GM18909 (cell line): Measurements from ENCODE around the gene GPR17.

ENCODE experiments used
- ATAC-seq: cut with Tn5 transposase; IDR thresholded peaks from one replicate; pipeline ENCODE4 v1.9.1; 2021; ENCODE audit warnings: mild to moderate bottlenecking; ENCODE audit not compliant: unreplicated experiment, poor library complexity

Gene GPR17

DNA sequence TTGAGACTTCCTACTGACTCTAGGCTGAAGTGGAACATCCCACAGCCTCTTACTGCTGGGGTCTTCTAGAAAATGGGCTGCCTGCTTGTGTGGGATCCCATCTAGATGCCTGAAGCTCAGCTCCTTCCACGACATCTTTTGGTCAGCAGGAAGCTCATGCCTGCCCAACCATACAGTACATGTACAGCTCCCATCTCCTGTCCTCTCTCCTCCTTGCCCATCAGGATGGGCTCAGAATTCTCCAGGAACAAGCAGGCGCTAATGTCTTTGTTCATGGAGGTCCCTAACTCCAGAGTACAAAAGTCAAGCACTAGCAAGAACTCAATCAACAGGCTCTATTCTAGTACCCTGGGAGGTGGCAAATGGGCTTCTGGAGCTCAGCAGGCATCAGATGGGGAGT, 31.7 kb upstream of the GPR17 start:
- no peak for ATAC-seq

DNA sequence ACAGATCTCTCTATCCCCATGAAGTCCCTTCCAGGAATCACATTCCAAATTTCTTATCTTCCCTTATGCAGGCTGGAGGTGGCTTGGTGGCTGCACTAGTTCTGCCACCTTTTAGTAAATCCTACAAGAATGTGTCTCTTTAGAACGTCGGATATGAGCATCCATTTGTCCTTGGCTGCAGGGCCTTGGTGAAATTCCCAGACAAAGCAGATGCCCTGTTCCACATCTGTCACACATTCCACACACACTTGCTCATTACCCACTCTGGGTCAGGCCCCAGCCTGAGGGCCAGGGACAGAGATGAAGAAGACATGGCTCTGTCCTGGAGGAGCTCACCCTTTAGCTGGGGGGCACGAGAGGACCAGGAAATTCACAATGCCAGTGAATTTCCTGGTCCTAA, 31.2 kb upstream of the GPR17 start:
- ATAC-seq = no peak

DNA sequence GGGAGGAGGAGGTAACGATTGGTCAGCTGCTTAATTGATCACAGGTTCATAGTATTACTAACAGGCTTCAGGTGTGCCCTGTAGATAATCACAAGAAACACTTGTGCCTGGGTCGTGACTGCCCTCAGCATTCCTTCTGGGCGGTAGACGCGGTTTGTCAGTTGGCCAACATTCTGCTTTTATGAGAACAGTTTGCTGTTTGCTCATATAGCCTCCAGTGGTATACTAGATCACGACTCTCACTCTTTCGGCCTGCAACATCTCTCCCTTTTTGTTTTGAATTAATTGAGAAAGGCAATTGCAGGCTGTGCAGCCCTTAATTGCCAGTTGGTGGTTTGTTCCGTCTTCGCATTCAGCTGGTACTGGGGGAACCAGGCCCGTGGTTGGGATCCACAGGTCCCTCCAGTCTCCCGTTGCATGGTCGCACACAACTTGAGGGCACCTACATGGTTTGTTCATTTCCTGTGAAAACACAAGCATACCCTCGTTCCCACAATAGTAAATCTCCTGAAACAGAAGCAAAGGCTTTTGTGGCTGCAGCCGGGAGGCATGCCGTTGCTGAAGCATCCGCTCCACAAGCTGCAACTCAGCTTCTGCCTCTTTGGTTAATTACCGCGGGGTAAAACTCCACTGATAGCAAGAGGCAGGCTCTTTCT, 30.3 kb upstream of the GPR17 start:
- no peak for ATAC-seq

DNA sequence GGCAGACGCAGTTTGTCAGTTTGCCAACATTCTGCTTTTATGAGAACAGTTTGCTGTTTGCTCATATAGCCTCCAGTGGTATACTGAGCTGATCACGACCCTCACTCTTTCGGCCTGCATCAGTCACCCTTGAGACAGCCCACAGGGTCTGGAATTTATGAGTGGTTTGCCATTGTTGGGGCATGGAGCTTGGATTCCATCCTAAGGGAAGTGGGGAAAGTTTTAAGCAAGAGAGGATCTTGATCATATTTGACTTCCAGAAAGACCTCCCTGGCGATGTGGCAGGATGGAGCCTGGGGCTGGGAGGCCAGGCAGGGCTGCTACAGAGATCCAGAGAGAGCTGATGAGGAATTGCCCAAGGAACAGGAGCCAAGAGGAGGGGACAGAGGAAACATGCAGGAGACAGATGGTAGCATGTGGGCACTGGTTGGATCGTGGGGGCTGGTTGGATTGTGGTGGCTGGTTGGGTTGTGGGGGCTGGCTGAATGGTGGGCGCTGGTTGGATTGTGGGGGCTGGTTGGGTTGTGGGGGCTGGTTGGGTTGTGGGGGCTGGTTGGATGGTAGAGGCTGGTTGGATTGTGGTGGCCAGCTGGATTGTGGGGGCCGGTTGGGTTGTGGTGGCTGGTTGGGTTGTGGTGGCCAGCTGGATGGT, 27.3 kb upstream of the GPR17 start:
- ATAC-seq = no peak

DNA sequence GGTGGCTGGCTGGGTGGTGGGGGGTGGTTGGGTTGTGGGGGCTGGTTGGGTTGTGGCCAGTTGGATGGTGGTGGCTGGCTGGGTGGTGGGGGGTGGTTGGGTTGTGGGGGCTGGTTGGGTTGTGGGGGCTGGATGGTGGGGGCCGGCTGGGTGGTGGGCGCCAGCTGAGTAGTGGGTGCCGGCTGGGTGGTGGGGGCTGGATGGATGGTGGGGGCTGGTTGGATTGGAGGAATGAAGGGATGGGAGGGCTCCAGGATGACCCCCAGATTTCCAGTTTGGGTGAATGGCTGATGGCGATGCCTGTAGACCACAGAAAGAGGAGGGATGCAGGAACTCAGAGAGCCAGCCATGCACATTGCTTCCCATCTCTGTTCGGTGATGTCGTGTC, 26.8 kb upstream of the GPR17 start:
- ATAC-seq = no peak

DNA sequence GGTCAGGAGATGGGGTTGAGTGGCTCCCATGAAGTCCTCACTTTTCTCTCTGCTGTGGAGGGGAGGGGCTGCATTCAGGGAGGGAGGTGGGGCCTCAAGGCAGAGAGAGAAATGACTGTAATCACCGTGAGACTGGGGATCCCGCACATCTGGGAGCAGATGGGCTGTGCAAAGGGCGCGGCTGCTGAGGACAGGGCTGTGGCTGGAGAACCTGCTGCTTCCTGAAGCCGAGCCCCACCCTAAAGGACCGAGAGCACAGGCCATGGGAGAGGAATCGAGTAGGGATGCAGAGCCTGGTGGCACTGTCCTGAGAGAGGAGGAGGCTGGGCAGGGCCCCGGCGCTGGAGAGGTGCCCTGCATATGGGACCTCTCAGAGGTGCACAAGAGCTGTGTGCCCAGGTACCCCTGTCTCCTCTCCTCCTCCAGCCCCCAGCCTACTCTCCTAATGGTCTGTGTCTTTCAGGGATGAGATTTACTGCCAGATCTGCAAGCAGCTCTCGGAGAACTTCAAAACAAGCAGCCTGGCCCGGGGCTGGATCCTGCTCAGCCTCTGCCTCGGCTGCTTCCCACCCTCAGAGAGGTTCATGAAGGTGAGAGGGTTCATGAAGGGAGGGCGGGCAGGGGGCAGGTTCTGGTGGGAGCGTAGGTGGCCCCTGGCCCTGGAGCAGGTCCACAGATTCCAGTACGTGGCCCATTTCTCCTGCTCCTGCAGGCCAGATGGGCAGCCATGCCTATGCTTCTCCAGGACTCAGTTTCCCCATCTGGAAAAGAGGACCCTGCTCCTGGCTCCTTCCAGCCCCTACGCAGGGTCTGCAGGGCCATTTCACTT, 25.9 kb upstream of the GPR17 start:
- ATAC-seq = no peak

DNA sequence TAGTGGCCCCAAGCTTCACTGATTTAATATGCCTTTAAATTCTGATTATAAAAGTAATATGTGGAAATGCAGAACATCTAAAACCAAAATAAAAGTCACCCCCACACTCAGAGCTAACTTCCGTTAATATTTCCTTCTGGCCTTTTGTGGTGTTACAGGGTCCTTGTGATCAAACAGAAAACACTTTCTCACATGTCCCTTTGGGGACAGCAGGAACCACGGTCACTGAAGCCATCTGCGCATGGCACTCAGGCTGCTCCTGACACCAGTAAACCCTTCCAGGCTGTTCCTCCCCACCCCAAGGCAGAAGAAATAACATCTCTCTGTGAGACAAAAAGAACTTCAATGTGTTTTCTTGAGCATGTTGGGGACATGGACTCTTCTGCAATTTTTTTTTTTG, 25.1 kb upstream of the GPR17 start:
- no peak for ATAC-seq

DNA sequence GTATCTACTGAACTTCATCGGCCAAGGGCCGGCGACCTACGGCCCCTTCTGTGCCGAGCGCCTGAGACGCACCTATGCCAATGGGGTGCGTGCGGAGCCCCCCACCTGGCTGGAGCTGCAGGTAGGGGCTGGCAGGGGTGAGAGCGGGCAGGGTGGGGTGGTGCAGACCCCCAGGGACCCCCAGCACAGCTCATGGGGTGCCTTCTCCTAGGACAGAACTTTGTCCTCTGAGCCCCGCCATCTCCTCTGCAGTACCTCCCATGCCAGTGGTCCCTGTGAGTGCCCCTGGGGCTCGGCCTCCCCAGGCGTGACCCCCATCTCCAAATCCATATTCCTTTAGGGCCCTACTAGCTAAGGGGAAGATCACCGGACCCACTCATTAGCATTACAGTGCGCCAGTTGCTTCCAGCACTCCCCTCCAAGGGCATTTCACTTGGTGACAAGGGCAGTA, 23.9 kb upstream of the GPR17 start:
- no peak for ATAC-seq

DNA sequence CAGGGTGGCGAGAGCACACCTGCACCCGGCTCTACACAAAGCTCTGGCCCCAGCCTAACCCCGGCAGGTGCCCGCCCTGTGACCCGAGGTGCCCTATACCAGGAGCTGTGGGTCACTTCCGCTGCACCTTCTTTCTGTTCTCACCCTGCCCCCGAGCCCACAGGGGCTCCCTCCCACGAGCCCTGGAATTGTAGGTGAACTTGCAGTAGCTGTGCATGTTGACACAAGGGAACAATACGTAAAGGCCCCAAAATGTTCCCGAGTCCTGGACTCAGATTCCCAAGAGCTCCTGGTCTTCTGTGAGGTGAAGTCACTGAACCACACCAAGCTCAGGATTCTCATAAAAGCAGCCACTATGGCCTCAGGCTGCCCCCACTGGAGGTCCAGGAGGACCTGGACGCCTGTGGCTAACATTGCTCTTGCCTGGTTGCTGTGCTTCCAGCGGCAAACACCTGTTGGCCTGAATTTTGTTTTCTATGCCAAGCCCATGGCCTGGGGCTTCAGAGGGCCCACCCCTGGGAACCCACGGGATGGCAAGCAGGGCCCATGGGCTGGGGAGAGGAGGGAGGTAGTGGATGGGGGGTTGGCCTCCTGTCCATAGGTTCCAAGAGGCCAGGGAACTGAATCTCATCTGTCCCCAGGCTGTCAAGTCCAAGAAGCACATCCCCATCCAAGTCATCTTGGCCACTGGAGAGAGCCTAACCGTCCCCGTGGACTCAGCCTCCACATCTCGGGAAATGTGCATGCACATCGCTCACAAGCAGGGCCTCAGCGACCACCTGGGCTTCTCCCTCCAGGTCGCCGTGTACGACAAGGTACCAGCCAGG, 23.2 kb upstream of the GPR17 start:
- no peak for ATAC-seq

DNA sequence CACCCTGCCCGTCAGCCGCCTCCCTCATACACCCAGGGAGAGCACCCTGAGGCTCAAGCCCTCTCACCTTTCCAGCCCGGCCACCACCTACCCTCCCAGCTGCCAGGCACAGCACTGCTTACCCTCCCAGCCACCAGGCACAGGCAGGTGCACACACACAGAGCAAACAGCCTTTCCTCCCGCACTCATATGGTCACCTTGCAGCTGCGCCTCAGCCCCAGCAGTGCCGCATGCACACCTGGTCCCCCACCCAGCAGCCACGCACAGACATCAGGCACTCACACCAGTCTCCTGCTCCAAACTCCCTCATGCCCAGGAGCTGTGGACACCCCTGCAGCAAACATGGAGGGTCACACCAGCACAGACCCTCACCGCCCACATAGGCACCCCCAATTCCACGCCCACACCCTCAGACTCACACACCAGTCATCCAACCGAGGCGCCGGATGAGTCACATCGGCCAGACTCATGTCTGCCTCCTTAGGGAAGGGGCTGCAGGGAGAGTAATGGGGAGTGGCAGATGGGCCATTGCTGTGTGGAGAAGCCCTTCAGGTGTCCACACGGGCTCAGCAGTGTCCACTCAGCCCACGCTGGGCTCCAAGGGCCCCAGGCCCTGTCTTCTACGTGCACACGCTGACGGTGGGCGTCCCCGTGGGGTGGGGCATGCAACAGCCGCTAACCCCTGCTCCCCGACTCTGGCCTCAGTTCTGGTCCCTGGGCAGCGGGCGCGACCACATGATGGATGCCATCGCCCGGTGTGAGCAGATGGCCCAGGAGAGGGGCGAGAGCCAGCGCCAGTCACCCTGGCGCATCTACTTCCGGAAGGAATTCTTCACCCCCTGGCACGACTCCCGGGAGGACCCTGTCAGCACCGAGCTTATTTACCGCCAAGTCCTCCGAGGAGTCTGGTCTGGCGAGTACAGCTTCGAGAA, 22.3 kb upstream of the GPR17 start:
- ATAC-seq = no peak

DNA sequence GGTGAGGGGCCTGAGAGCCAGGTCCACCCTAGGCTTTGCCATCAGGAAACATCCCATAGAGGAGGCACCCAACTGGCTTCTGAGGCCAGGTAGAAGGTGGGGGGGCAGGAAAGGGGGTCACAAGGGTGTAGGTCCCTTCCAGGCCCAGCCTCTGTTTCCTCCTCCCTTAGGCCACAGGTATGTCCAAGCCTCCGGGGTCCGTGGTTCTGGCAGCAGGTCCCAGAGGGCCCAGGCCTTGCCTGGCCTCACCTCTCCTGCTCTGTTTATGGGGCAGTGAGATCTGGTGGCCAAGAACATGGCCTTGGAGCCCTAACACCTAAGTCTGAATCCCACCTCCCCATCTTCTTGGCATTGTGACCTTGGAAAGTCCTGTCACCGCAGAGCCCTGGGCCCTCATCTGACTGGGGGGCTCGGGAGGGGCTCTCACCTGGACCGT, 21.6 kb upstream of the GPR17 start:
- ATAC-seq = no peak

DNA sequence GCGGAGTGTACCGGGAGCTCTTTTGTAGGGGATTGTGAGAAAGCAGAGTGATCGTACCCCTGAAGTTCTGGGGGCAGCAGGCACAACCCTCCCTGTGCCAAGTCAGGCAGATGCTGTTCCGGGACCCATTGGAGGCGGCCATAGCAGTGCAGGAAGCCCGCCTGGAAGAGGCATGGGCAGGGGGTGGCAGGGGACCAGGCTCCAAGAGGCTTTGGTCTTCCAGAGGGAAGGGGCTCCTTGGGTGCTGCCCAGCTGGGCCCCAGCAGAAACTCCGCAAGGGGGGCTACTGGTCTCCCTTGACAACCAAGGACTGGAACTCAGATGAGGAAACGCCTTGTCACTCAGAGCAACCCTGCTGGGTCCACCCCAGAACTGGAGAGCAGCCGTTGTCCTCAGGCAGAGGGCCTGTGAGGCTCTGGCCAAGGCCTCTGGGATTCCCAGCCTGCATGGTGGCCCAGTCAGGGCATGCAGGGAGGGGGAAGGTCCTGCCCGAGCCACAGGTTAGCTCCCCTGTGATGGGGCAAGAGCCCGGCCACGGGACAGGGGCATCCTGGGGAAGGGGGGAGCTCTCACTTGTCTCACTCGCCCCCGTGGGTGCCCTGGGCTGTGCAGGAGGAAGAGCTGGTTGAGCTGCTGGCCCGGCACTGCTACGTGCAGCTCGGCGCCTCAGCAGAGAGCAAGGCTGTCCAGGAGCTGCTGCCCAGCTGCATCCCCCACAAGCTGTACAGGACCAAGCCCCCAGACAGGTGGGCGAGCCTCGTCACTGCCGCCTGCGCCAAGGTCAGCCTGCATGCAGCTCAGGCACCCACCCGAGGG, 21.0 kb upstream of the GPR17 start:
- no peak for ATAC-seq

DNA sequence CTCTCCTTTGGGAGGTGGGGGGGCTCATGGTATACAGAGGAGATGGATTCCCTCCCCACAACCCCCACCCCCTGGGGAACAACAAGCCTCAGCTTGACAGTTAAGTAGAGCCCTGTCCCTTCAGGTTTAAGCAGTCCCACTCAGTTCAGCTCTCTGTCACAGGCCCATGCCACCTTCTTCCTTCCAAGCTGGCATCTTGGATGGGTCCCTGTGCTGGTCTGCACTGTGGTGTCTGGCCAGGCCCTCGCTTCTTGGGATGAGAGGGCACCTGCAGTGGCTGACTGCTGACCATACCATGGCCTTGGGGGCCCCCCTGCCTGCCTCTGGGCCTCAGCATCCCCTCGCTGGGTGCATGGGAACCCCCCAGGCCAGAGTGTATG, 20.4 kb upstream of the GPR17 start:
- no peak for ATAC-seq

DNA sequence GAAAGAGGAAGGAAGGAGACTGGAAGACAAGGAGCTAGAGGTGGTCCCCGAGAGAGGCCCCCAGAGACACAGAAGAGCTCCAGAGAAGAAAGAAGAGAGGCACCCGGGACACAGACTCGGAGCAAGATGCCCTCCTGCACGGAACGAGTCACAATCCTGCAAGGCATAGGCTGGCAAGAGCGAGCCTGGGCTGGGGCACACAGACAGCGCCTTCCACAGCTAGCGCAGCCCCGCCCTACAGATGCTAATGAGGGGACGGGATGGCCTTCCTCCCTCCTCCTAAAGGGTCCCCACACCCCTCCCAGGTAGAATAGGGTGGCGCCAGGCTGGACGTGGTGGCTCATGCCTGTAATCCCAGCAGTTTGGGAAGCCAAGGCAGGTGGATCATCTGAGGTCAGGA, 19.8 kb upstream of the GPR17 start:
- ATAC-seq = no peak

DNA sequence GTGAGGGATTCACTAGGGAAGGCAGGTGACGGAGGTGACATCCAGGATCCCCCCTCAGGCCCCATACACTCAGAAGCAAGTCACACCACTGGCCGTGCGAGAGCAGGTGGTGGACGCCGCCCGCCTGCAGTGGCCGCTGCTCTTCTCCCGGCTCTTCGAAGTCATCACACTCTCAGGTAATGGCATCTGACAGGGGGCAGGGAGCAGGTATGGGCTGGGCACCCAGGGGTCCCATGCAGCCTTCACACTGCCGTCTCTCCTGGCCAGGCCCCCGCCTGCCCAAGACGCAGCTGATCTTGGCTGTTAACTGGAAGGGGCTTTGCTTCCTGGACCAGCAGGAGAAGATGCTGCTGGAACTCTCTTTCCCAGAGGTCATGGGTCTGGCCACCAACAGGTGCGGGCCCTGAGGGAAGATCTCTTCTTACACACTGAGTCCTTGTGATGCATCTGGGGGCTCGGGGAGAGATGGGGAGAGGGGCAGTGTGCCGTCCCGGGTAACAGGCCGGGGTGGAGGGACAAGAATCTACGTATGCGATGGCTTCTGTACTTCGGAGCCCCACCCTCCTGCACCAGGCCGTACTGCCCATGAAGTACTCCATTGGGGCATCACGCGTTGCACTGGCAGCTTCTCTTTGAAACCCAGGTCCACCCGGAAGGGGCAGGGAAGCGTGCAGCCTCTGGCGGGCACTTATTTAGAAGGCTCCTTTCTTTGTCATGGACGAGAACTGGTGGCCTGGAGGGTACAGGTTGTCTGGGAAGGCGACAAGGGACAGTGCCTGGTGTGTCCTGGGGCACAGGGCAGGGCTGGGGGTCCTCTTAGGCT, 18.8 kb upstream of the GPR17 start:
- no peak for ATAC-seq

DNA sequence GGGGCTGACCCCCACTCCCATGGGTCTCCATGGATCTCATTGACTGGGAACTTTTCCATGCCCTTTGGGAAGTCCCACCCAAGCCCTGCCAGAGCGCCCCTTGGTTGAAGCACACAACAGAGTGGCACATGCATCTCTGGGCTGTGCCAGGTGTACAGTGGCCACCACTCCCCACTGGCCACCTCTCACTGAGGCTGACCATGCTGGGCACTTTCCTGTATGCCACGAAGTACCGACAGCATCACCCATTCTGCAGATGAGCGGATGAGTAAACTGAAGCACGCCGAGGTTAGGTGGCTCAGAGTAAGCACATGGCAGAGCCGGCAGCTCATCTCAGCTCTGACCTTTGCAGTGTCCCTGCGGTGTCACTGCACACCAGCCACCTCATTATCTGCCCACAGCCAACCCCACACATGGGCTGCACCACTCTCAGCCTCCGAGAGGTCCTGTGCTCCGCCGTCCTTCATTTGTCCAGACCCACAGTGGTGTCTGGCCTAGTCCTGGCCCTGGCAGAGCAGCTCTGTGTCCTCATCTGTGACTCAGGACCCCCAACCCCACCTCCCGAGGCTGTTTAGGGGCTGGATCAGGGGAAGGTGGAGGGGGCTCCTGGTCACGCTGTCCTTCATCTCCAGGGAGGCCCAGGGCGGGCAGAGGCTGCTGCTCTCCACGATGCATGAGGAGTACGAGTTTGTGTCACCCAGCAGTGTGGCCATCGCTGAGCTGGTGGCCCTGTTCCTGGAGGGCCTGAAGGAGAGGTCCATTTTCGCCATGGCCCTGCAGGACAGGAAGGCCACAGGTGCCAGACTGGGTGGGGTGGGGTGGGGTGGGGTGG, 18.0 kb upstream of the GPR17 start:
- no peak for ATAC-seq
